Jurkat, Clone E6-1 (cell line): ENCODE results near the gene ST6GALNAC6. TPM values are rescaled to one million over a fixed set of nuclear protein-coding genes. Genes with fewer than 3 reads are reported as not detected.

Source experiments
- DNase-seq: peaks from one replicate; pipeline ENCODE4 v3.0.0-alpha.2; 2011; ENCODE audit warnings: low read depth, low spot score
- H3K4me3 ChIP-seq: 2 replicates; pipeline ENCODE4 v1.5.1; 2011; ENCODE audit warnings: mild to moderate bottlenecking, low read length, control low read depth, moderate library complexity
- polyA plus RNA-seq: library from polyadenylated mRNA; unstranded; fragments of >200 nt; gene quantifications from one replicate; pipeline ENCODE4 v1.2.1, GENCODE V29; 2012; ENCODE audit warnings: missing spikeins; ENCODE audit not compliant: insufficient read length, insufficient read depth

ST6GALNAC6 gene, protein sequence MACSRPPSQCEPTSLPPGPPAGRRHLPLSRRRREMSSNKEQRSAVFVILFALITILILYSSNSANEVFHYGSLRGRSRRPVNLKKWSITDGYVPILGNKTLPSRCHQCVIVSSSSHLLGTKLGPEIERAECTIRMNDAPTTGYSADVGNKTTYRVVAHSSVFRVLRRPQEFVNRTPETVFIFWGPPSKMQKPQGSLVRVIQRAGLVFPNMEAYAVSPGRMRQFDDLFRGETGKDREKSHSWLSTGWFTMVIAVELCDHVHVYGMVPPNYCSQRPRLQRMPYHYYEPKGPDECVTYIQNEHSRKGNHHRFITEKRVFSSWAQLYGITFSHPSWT
- polyA plus RNA-seq = 18.9 TPM

DNA sequence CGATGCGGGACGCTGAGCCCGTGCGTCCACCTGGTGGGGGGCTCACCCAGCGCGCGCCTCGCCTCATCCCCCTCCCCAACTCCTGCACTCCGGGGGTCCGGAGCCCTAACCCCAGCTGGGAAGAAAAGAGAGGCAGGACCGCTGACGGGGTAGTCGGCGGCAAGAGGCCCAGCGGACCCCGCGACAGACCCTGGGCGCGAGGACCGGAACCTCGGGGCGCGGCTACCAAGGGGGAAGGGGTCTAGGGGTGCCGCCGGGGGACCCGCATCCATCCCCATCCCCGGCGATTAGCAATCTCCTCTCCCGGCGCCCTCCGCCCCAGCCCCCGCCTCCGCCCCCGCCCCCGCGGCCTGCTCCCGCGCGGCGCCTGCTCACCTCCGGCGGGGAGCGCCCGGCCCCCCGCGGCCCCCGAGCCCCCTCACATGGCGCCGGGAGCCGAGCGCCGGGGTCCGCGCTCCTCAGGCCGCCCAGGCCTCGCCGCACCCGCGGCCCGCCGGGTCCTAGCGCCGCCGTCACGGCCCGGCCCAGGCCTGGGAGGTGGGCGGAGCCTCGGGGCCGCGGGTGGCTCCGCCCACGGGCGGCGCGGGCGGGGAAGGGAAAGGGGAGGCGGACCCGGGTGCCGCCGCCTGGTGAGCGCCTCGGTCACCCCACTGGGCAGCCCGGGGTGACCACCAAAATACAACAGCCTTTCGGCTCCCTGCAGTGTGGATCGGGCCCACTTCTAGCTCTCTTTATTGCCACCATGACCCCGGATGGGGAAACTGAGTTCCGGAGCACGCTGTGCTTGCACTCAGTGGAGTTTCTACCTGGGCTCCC, at the start of gene ST6GALNAC6:
TSS of gene ST6GALNAC6 (minus strand) at position 476 of the 816 bp plus-strand sequence. CDS start 1,622 bp downstream, outside the sequence.
- DNase-seq = no peak
- H3K4me3 ChIP-seq = peak within 1 kb of the TSS; percentile 75

- DNase-seq = no peak
- no peak overlapping the region for H3K4me3 ChIP-seq
These were observed 48.7 kb upstream of the ST6GALNAC6 start for GRCh38 chr9:127947841-127948710.

- no peak for DNase-seq
- H3K4me3 ChIP-seq = no peak overlapping the region
These were observed 47.3 kb upstream of the ST6GALNAC6 start for GRCh38 chr9:127946728-127947127.

DNA sequence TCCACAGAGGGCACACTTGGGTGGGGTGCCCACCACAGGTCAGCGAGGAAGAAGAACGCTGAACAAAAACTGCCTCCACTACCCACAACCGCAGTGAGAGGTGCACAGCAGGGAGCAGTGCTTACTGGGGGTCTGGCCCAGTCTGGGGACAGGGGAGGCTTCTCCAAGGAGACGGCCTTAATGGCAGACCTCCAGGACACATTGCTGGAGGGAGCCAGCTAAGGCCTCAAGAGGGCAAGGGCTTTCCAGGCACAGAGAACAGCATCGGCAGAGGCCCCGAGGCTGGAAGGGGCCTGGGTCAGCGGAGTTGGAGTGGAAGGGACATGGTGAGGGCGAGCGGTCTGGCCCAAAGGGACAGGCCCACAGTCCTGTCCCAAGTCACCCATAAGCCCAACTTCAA, 46.5 kb upstream of the ST6GALNAC6 start:
- no peak for DNase-seq
- H3K4me3 ChIP-seq = no peak overlapping the region

- no peak overlapping the region for H3K4me3 ChIP-seq
- DNase-seq = no peak
These were observed 45.9 kb upstream of the ST6GALNAC6 start for GRCh38 chr9:127945338-127945737.

DNA sequence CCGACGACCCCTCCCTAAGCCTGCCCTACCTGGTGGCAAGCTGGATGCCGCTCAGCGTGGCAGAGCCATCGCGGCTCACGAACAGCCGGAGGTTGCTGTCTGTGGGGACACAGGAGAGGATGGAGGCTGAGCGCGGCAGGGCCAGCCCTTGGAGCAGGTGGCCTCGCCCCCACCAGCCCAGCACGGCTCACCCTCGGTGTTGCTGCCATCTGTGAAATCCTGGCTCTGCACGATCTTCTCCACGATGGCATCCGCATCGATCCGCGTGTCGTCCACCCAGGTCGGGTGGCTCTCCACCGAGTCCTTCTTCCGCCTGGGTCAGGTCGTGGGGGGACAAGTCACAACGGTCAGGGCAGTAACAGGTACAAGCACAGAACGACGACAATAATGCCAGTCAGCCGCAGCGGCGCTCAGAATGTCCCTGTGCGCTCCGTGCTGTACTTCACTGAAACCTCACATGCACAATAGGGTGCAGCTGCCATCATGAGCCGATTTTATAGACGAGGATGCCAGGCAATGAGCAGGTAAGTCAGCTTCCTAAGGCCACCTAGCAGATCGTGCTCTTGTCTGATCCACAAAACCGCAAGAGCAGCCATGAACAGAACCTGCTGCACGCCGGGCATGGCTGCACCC, 45.3 kb upstream of the ST6GALNAC6 start:
- no peak overlapping the region for H3K4me3 ChIP-seq
- no peak for DNase-seq

GRCh38 chr9:127943731-127944144, 44.3 kb upstream of the ST6GALNAC6 start:
- H3K4me3 ChIP-seq = no peak overlapping the region
- peak; percentile 61 for DNase-seq

DNA sequence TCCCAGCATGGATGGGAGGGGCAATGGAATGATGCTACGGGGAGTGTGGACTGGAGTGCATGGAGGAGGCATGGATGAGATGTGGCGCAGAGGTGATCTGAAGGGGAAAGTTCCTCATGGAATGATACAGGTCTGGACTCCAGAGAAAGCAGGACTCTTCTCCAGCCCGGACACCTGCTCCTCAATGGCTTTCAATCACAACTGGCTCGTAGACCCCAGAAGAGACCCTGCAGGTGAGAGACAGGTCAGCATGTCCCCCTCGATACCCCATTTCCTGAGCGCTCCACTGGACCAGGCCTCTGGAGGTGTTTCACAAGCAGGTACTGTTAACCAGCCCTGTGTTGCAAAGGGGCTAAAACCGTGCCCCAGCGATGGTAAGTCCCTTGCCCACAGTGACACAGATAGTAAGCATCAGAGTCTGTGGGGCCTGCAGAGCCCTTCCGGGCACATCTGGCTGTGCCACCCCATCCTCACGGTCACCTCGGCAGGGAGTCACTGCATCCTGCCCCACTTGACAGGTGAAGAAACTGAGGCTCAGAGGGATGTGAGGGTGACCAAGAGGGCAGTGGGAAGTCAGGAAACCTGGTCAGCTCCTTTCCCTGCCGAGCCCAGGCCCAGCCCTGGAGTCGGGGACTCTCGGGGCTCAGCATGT, 43.7 kb upstream of the ST6GALNAC6 start:
- H3K4me3 ChIP-seq = no peak overlapping the region
- DNase-seq = no peak

GRCh38 chr9:127942216-127943010, 43.0 kb upstream of the ST6GALNAC6 start:
- no peak for DNase-seq
- H3K4me3 ChIP-seq = no peak overlapping the region

- DNase-seq = no peak
- no peak overlapping the region for H3K4me3 ChIP-seq
These were observed 42.5 kb upstream of the ST6GALNAC6 start for GRCh38 chr9:127941961-127942215.

DNA sequence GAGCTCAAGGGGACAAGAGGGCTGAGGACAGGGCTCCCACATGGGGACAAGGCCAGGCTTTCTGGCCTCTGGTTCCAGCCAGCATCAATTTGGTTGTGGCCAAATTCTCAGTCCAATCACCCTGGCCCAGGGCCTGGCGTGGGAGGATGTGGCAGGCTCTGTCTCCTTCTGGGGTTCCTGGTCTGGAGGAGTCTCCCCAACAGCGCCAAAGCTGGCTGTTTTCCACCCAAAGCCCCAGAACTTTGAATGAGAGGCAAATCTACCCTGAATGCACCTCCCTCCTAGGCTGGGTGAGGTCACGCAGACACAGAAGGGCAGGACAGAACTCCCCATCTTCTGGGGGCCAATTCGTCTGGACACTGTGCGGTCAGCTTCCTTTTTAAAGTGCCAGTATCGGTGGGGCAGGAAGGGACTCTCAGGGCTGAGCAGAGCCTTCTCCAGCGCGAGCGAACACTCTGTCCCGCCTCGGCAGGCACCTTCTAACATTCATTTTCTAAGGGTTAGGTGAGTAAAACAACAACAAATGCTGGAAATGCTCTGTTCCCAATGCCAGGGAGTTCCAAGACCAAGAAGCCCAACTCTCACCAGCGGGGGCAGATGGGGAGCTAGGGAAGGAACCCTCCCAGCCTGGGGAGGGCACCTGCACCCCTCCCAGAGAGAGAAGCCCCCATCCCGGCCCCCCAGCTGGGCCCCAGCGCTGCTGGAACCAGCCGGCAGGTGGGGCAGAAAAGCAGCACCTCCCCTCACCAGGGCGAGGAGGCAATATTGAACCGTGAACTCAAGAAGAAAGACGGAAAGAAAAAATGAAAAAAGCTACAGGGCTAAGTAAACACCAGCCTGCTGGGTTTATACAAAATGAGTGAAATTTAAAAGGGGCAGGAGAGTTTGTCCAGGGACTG, 41.9 kb upstream of the ST6GALNAC6 start:
- DNase-seq = no peak
- H3K4me3 ChIP-seq = no peak overlapping the region

DNA sequence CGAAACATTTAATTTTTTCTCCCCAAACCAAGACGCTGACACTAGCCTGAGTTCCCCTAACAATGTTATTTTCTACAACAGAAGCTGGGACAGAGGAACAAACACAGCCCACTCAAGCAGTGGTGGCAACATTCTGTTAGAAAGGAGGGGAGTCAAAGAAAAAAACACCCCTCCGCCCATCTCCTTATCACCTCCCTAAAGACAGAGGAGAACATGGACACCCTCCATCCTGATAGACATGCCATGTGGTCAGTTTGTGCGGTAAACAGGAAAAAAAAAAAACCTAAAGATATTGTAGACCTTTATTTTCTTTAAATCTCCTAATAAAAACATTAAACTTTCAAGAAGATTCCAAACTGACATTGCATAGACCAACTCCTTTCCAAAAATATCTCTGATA, 41.2 kb upstream of the ST6GALNAC6 start:
- no peak overlapping the region for H3K4me3 ChIP-seq
- no peak for DNase-seq

GRCh38 chr9:127938298-127938690, 38.9 kb upstream of the ST6GALNAC6 start:
- no peak overlapping the region; the same call in 1 of the 2 replicates for H3K4me3 ChIP-seq
- DNase-seq = no peak

GRCh38 chr9:127937388-127938297, 38.2 kb upstream of the ST6GALNAC6 start, which contains the start of gene DPM2:
DPM2 (minus strand) TSS chr9:127937854; CDS start chr9:127937820, 34 bp downstream.
- DNase-seq = peak; percentile 89
- H3K4me3 ChIP-seq = peak within 1 kb of the TSS; percentile 97

DNA sequence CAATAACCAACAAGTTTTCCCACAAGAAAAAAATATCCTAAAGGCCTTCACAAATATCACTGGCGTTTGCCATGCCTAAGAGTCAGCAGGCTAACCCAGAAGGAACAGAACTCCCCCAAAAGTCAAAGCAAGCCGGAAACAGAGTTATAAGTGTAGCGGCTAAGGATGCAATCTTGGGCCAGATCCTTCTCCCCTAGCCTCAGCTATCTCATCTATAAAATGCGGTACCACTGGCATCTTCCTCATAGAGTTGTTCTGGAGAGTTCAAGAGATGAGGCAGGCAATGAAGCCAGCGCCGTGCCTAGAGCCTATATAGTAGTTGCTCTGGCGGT, 37.6 kb upstream of the ST6GALNAC6 start:
- H3K4me3 ChIP-seq = peak overlapping the region; percentile 97
- DNase-seq = no peak

DNA sequence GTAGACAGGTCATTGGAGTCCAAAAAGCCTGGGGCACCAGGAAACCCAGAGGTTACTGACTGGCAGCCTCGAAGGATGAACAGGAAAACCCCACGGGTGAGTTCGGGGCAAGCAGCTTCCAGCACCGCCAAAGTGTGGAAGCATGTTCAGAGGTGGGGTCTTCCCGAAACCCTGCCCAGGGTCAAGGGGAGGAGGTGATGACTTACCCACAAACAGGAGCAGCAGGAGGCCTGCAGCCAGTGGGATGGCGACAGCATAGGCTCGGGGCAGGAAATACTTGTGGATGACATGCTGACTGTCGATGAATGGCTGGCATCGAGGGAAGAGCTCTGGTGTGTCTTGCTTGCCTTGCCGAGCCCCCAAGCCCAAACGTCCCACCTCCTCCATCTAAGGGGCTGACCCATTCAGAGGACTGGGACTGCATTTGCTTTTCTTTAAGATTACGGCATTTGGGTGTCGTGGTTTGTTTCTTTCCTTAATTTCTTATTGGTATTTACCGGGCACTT, 37.0 kb upstream of the ST6GALNAC6 start:
- peak overlapping the region; percentile 97 for H3K4me3 ChIP-seq
- no peak for DNase-seq
